A549 treated with ZK216348 at 1 μM for 4 hours (cell line): Measurements from ENCODE around the gene ADAMTSL5. TPM values are rescaled to one million over a fixed set of nuclear protein-coding genes. Genes with fewer than 3 reads are reported as not detected.

Source experiments
- total RNA-seq: library from RNA; stranded (reverse); fragments of 200-300 nt; extraction: Qiagen RNA extraction; gene quantifications from 5 replicates; pipeline ENCODE4 v1.2.3, GENCODE V29; 2022; ENCODE audit warnings: low read depth

Gene ADAMTSL5
- 2.0 to 4.1 TPM (median 2.7 TPM) in 5 replicates for total RNA-seq

GRCh38 chr19:1512671-1513498 lies at the start of gene ADAMTSL5:
Gene ADAMTSL5 (minus strand): TSS chr19:1513019. CDS start chr19:1510943, 2,076 bp downstream.

DNA sequence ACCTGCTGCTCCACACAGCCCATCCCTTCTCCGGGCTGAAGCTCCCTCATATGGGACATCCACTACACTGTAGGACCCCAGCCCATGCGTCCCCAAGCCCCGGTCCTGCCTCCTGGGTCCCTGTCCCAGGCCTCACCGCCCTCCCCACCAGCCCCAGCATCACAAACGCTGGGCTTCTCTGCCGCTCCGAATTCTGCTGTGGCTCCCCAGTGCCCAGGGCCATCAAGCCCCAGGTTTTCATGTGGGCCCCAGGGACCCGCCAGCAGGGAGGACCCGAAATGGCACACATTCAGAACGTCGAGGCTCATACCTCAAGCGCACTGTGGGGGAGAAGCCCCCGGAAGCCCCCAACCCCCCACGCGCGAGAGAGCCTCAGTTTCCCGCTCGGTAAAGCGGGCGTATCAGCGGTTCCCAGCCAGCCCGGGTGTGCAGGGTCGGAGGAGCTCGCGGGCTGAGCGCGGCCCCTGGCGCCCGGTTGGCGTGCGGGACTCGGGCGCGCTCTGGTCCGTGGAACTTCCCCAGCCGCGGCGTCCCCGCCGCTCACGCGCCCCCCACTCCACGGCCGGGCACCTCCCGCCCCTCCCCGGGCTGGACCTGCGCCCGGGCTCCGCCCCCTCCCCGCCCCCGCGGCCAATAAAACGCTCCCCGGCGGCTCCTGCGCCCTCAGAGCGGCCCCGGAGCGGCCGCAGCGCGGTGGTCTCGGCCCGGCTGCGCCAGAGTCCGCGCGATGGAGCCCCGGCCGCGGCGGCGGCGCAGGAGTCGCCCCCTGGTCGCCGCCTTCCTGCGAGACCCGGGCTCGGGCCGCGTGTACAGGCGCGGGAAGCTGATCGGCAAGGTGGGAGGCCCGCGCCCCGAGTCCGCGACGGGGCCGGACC lies 10.8 kb upstream of the ADAMTSL5 start, which contains the start of gene PLK5:
Gene PLK5, plus strand, starts transcription at position 666 of the 875 bp plus-strand sequence. CDS start 2,920 bp downstream, outside the sequence.

GRCh38 chr19:1491114-1491848 lies 21.5 kb downstream of the ADAMTSL5 start, which contains the start of gene REEP6:
Gene REEP6 (plus strand): TSS chr19:1491181. CDS start chr19:1491270, 89 bp downstream.

GRCh38 chr19:1490311-1491113 lies 22.3 kb downstream of the ADAMTSL5 start, which contains the start of gene PCSK4:
Gene PCSK4 (minus strand): TSS chr19:1490350. CDS start chr19:1490346, 4 bp downstream.

GRCh38 chr19:1478934-1479707 lies 33.7 kb downstream of the ADAMTSL5 start, which contains the start of gene C19orf25:
Gene C19orf25 (minus strand): TSS chr19:1479215. CDS start chr19:1478903, 312 bp downstream.

Other genes starting within 250 kb of the ADAMTSL5 start
- 87.1 to 165 TPM (median 105 TPM) in 5 replicates for gene CIRBP, start 243.7 kb downstream of the ADAMTSL5 start, total RNA-seq
- 31.9 to 87.6 TPM (median 83.9 TPM) in 5 replicates for gene FAM174C, start 237.5 kb downstream of the ADAMTSL5 start, total RNA-seq
- gene EFNA2, start 227.1 kb downstream of the ADAMTSL5 start, total RNA-seq: 0.61 to 3.2 TPM (median 2.9 TPM) in 5 replicates
- gene NDUFS7, start 129.1 kb downstream of the ADAMTSL5 start, total RNA-seq: 44.6 to 85.4 TPM (median 73.9 TPM) in 5 replicates
- 21.9 to 46.0 TPM (median 44.9 TPM) in 5 replicates for gene GAMT, start 111.5 kb downstream of the ADAMTSL5 start, total RNA-seq
- gene DAZAP1, start 105.4 kb downstream of the ADAMTSL5 start, total RNA-seq: 97.2 to 110 TPM (median 109 TPM) in 5 replicates
- gene RPS15, start 74.6 kb downstream of the ADAMTSL5 start, total RNA-seq: 1,281 to 1,998 TPM (median 1,712 TPM) in 5 replicates
- 0.78 to 2.1 TPM (median 1.8 TPM) in 5 replicates for gene APC2, start 62.9 kb downstream of the ADAMTSL5 start, total RNA-seq
- gene C19orf25, start 33.8 kb downstream of the ADAMTSL5 start, total RNA-seq: 8.1 to 22.8 TPM (median 18.7 TPM) in 5 replicates
- 0.41 to 1.3 TPM (median 1.1 TPM) in 5 replicates for gene PCSK4, start 22.7 kb downstream of the ADAMTSL5 start, total RNA-seq
- 2.8 to 5.5 TPM (median 4.6 TPM) in 5 replicates for gene REEP6, start 21.8 kb downstream of the ADAMTSL5 start, total RNA-seq
- gene PLK5, start 11.1 kb upstream of the ADAMTSL5 start, total RNA-seq: not detected in 5 replicates
- 5.3 to 15.2 TPM (median 11.9 TPM) in 5 replicates for gene MEX3D, start 55.3 kb upstream of the ADAMTSL5 start, total RNA-seq
- 21.7 to 53.2 TPM (median 50.0 TPM) in 5 replicates for gene MBD3, start 79.8 kb upstream of the ADAMTSL5 start, total RNA-seq
- 110 to 173 TPM (median 133 TPM) in 5 replicates for gene UQCR11, start 92.4 kb upstream of the ADAMTSL5 start, total RNA-seq
- 41.1 to 82.2 TPM (median 74.6 TPM) in 5 replicates for gene TCF3, start 139.6 kb upstream of the ADAMTSL5 start, total RNA-seq
- gene ONECUT3, start 240.5 kb upstream of the ADAMTSL5 start, total RNA-seq: not detected in 5 replicates